ENCODE results near the gene OS9. TPM values are rescaled to one million over a fixed set of nuclear protein-coding genes. Genes with fewer than 3 reads are reported as not detected.

Gene OS9, protein sequence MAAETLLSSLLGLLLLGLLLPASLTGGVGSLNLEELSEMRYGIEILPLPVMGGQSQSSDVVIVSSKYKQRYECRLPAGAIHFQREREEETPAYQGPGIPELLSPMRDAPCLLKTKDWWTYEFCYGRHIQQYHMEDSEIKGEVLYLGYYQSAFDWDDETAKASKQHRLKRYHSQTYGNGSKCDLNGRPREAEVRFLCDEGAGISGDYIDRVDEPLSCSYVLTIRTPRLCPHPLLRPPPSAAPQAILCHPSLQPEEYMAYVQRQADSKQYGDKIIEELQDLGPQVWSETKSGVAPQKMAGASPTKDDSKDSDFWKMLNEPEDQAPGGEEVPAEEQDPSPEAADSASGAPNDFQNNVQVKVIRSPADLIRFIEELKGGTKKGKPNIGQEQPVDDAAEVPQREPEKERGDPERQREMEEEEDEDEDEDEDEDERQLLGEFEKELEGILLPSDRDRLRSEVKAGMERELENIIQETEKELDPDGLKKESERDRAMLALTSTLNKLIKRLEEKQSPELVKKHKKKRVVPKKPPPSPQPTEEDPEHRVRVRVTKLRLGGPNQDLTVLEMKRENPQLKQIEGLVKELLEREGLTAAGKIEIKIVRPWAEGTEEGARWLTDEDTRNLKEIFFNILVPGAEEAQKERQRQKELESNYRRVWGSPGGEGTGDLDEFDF
- 276 and 299 TPM in 2 replicates for total RNA-seq

DNA sequence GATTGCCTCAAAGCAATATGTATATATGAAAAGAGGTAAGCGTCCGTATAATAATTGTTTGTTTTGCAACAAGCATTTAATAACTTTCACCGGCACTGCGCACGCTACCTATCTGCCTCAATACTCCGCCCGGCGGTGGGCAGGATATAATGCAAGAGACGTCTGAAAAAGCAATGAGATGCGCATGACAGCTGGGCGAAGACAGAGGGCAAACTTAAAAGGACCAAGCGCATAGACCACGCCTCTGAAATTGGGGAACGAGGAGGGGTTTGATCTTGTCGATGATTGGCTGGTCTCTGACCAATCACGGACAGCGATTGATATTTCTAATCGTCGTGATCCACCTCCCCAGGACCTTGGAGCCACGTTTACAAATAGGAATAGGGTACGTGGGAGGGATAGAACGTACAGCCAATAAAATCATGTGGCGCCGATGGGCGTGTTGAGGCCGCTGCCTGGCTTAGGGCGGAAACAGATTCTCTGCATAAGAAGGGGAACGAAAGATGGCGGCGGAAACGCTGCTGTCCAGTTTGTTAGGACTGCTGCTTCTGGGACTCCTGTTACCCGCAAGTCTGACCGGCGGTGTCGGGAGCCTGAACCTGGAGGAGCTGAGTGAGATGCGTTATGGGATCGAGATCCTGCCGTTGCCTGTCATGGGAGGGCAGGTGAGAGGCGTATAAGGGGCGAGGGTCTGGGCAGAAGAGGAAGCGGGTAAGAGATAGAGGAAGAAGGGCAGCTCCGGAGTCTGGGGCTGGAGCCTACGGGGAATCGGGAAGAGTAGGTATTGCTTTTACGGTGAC, at the start of gene OS9:
Gene OS9, plus strand, starts transcription at position 474 of the 800 bp plus-strand sequence. Its CDS starts 30 bp downstream, at position 504.

DNA sequence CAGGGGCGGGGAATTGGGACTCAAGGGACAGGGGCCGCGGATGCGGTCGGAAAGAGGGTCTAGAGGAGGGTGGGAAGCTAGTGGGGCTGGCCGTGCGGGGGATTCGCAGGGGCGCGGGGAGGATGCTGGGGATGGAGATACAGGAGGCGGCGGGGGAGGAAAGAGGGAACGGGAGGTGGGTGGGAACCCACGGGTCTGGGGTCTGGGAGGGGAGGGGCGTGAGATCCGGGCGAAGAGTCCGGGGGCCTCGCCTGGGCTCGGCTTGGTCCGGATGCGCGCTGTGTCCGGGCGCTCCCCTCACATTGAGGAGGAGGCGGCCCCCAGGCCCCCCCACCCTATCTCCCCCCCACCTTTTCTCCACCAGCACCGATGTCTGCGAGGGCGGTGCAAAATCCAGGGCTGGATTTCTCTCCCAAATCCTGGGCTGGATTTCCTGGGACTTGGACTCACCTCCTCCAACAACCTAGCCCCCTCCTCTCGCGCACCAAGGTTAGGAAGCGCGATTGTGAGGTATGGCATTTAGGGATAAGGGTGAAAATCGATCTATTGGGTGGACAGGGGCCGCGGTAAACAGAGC, 44.8 kb downstream of the OS9 start, which contains the start of gene AGAP2:
Gene AGAP2, minus strand, starts transcription at position 82 of the 577 bp plus-strand sequence. CDS start 496 bp downstream, outside the sequence.

DNA sequence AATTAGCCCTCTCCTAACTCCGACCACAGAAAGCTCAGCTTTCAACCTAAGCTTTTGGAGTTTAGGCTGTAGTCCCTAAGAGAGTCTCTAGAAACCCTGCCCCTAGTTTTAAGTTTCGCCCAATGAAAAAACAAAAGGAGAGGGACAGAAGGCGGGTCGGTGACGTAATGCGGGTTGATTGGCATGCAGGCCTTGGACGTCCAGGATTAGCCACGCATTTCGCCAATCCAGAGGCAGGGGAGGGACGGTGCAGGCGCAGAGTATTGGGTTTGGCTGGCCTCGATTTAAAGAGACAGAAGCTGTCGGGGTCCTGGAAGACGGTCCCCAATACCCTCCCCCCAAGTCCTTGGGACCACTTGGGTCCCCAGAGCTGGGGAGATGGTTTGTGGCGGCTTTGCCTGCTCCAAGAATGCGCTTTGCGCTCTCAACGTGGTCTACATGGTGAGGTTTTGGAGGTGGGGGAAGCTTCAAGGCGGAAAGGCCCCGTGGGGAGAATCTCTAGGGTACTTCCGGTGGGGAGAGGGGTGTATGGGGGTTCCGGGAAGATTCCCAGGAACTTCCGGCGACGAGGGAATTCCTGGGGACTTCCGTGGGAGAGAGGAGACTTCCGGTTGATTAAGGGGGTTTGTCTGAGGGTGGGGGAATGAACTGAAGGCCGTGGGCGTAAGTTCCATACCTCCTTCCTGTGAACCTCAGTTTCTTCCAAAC, 51.0 kb downstream of the OS9 start, which contains the start of gene TSPAN31:
Gene TSPAN31, plus strand, starts transcription at position 263 of the 708 bp plus-strand sequence. Its CDS starts 116 bp downstream, at position 379.

DNA sequence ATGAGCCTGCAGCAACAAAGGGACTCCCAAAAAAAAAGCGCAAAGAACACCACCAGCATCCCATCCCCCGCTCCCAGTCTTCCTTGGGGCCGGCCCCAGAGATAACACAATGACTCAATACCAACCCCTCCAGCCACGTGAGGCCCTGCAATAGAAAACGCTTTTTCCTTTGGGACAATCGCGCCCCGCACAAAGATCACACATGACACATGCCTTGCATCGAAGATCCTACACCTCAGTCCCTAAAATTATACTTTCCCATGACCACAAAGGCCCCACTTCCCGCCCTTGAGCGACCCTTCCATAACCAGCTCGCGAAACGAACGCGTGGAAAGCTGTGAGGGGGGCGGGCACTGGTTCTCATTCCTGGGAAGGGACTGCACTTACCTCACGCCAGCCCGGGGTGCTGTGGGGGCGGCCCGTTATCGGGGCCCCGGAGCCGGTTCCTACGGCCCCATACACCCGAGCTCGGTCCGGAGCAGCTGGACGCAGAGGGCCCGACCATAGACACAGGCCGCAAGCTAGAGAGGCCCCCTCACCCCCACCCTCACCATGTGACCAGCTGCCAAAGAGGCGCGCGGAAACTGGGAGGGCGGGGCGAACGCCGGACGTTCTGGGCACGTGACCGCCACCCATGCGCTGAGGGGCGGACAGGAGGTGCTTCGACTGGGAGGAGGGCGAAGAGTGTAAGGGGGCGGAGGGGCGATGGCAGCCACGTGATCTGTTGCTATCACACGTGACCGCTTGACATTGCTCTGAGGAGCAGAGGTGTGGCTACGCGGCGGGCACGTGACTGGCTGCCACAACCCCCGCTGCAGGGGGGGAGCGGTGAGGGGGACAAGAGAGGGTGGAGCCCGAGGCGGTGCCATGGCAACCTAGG, 58.1 kb downstream of the OS9 start, which contains the start of gene CDK4:
Gene CDK4, minus strand, starts transcription at position 523 of the 880 bp plus-strand sequence. CDS start 593 bp downstream, outside the sequence.

DNA sequence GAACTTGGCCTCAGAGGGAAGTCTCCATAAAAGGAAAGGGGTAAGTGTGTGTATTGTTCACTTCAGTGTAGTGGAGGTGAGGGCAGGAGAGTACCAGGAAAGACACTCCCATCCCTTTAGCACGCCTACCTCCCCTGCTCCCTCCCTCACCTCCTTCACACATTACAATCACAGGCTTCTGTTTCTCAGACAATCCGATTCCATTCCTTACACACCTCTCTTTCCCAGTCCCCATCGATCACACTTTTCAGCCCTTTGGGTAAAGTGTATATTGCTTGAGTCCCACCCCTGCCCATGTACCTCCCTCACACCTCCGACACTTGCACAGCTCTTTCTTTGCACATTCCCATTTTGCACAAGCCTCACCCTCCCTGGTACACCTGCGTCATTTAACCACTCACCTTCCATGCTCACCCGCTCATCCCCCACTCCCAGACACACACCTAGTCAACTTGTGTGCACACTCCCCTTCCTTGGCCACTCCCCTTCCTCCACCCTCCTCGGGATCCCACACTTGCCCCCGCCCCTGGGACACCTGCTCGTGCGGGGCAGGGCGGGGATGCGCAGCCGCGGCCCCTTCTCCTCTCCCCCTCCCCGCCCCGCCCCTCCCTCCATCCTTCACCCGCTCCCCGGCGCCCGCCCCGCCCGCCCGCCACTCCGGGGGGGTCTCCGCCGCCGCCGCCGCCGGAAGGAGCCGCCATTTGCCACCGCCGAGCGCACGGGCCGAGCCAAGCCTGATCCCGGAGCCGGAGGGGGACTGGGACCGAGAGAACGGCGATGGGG, 60.7 kb downstream of the OS9 start, which contains the start of gene MARCHF9:
Gene MARCHF9, plus strand, starts transcription at position 693 of the 783 bp plus-strand sequence. CDS start 426 bp downstream, outside the sequence.

DNA sequence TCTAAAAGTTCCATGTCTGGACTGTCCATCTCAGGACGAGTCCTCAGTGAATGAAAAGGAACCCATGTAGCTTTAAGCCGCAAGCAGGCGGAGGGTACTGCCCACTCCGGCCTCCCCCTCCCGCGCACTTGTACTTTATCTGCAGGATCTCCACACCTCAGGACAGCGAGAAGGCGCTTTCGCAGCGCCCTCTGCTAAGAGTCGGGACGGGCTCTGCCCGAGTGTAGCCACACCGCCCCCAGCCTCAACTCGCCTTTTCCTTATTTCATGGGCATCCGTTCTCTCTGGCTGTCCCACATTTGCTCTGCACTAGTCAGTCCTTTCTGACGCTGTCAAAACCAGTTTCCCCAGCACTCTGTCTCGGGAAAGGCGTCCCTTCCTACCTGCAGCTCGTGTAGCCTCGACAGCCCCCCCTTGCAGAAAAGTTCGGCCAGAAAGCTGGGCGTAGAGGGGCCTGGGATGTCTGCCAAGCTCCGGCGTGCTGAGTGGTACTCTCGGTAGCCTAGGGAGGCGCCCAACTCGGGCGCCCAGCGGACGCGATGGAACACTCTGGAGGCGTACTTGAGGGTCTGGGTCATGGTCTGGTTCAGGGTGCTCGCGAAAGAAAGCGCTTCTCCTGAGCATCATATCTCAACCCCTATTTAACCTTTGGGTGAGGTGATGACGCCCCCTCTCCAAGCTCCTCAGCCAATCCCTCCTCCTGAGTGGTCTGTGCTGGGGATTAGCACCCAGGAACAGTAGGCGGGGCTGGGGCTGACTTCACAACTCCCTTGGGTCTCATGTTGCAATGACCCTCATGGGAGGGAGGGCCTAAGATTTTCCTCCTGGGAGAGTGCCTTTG, 72.8 kb downstream of the OS9 start, which contains the start of gene CYP27B1:
Gene CYP27B1, minus strand, starts transcription at position 615 of the 841 bp plus-strand sequence. Its CDS starts 37 bp downstream, at position 578.

Other genes starting within 250 kb of the OS9 start
- 2.1 and 17.0 TPM in 2 replicates for gene INHBE, start 238.8 kb upstream of the OS9 start, total RNA-seq
- 2.4 and 3.1 TPM in 2 replicates for gene GLI1, start 234.3 kb upstream of the OS9 start, total RNA-seq
- gene ARHGAP9, start 214.3 kb upstream of the OS9 start, total RNA-seq: 0.11 and 0.12 TPM in 2 replicates
- gene MARS1, start 206.1 kb upstream of the OS9 start, total RNA-seq: 209 and 350 TPM in 2 replicates
- gene DDIT3, start 173.6 kb upstream of the OS9 start, total RNA-seq: 136 and 444 TPM in 2 replicates
- gene MBD6, start 171.3 kb upstream of the OS9 start, total RNA-seq: 4.9 and 8.1 TPM in 2 replicates
- gene DCTN2, start 146.9 kb upstream of the OS9 start, total RNA-seq: 80.7 and 106 TPM in 2 replicates
- 0.44 and 0.50 TPM in 2 replicates for gene KIF5A, start 144.1 kb upstream of the OS9 start, total RNA-seq
- 13.6 and 16.5 TPM in 2 replicates for gene PIP4K2C, start 102.9 kb upstream of the OS9 start, total RNA-seq
- 15.6 and 23.1 TPM in 2 replicates for gene DTX3, start 89.3 kb upstream of the OS9 start, total RNA-seq
- gene ARHGEF25, start 82.7 kb upstream of the OS9 start, total RNA-seq: 17.9 and 27.1 TPM in 2 replicates
- 3.4 and 4.0 TPM in 2 replicates for gene B4GALNT1, start 60.9 kb upstream of the OS9 start, total RNA-seq
- 0.33 and 0.87 TPM in 2 replicates for gene AGAP2, start 44.6 kb downstream of the OS9 start, total RNA-seq
- 56.9 and 94.5 TPM in 2 replicates for gene TSPAN31, start 50.9 kb downstream of the OS9 start, total RNA-seq
- gene CDK4, start 58.2 kb downstream of the OS9 start, total RNA-seq: 177 and 190 TPM in 2 replicates
- 3.0 and 3.9 TPM in 2 replicates for gene MARCHF9, start 61.0 kb downstream of the OS9 start, total RNA-seq
- gene CYP27B1, start 72.9 kb downstream of the OS9 start, total RNA-seq: under 0.01 and 0.55 TPM in 2 replicates
- gene METTL1, start 78.0 kb downstream of the OS9 start, total RNA-seq: 5.2 and 7.4 TPM in 2 replicates
- 3.8 and 8.1 TPM in 2 replicates for gene EEF1AKMT3, start 78.5 kb downstream of the OS9 start, total RNA-seq
- gene TSFM, start 88.7 kb downstream of the OS9 start, total RNA-seq: 17.6 and 21.1 TPM in 2 replicates
- 0.89 and 2.2 TPM in 2 replicates for gene AVIL, start 124.6 kb downstream of the OS9 start, total RNA-seq
- gene CTDSP2, start 152.6 kb downstream of the OS9 start, total RNA-seq: 56.1 and 70.4 TPM in 2 replicates
- gene ATP23, start 247.4 kb downstream of the OS9 start, total RNA-seq: 16.4 and 16.5 TPM in 2 replicates

Data from uterine smooth muscle cell (primary cell).